GM18505 (cell line): ENCODE results near the gene CENPF.

Source experiments
- ATAC-seq: cut with Tn5 transposase; IDR thresholded peaks from one replicate; pipeline ENCODE4 v1.9.1; 2021; ENCODE audit not compliant: unreplicated experiment
- POLR2A ChIP-seq: IDR thresholded peaks from 4 replicates; pipeline ENCODE4 v1.6.1; 2011; ENCODE audit warnings: borderline replicate concordance; ENCODE audit not compliant: insufficient read depth, insufficient read length; ENCODE audit errors: extremely low read depth

The CENPF gene

GRCh38 chr1:214640431-214641213 lies 37.6 kb downstream of the CENPF start:
- no peak for TF ChIP-seq POLR2A
- no peak for ATAC-seq

GRCh38 chr1:214641214-214641895 lies 38.4 kb downstream of the CENPF start:
- no peak for TF ChIP-seq POLR2A

GRCh38 chr1:214643030-214643429 lies 40.0 kb downstream of the CENPF start:
- ATAC-seq = no peak
- TF ChIP-seq POLR2A = no peak

More at GRCh38 chr1:214641214-214641895, 38.4 kb downstream of the CENPF start:
- ATAC-seq = no peak

DNA sequence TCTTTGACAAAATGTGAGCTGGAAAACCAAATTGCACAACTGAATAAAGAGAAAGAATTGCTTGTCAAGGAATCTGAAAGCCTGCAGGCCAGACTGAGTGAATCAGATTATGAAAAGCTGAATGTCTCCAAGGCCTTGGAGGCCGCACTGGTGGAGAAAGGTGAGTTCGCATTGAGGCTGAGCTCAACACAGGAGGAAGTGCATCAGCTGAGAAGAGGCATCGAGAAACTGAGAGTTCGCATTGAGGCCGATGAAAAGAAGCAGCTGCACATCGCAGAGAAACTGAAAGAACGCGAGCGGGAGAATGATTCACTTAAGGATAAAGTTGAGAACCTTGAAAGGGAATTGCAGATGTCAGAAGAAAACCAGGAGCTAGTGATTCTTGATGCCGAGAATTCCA lies 42.7 kb downstream of the CENPF start:
- ATAC-seq = no peak
- TF ChIP-seq POLR2A = no peak

DNA sequence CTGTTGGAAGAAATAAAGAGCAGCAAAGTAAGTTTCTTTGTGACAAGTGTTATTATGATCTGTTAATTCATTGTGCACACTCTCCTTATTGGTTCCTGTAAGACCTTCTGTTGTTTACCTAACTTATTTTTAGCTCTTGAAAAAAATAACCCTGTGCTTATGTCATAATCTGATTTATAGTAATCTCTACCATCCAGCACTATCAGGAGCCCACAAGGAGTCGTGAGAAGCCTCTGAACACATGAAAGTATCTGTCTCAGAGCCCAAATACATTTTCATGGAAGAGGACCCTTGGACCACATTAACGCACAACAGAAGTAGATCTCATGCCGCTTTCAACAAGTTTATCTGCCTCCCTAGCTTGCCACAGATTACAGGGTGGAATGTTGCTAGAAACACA lies 45.8 kb downstream of the CENPF start:
- no peak for TF ChIP-seq POLR2A
- no peak for ATAC-seq

DNA sequence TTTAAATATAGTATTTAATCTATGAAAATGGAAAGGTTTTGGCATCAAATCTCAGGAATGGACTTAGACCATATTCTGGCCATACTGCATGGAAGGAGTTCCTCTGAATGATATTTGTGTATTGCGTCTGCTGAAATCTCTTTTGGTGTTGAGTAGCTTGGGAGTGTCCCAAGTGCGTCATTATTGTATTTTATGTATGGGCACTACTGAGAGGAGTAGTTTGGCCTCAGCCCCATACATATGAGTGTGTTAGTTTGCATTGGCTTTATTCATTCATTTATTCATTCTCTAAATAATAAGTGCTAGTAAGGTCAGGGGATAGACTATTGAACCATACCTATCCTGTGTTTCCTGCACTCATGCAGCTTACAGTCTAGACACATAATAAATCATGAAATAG lies 46.6 kb downstream of the CENPF start:
- no peak for ATAC-seq
- no peak for TF ChIP-seq POLR2A

GRCh38 chr1:214650664-214651063 lies 47.7 kb downstream of the CENPF start:
- no peak for TF ChIP-seq POLR2A

DNA sequence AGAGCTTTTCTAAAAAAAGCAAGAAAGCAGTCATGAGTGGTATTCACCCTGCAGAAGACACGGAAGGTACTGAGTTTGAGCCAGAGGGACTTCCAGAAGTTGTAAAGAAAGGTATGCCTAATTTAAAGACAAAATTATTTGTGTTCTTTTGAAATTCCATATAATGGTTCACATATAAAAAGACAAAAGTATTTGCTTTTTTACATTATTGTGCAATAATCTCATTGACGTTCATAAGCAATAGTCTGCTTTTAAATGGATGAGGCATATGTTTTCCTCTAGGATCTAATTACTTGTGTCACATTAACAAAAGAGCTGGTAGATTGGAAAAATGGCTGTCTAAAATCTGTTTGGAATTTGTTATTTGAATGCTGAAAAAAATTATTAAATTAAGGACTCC lies 54.3 kb downstream of the CENPF start:
- TF ChIP-seq POLR2A = no peak
- ATAC-seq = no peak

More at GRCh38 chr1:214650664-214651063, 47.7 kb downstream of the CENPF start:
- ATAC-seq = no peak

DNA sequence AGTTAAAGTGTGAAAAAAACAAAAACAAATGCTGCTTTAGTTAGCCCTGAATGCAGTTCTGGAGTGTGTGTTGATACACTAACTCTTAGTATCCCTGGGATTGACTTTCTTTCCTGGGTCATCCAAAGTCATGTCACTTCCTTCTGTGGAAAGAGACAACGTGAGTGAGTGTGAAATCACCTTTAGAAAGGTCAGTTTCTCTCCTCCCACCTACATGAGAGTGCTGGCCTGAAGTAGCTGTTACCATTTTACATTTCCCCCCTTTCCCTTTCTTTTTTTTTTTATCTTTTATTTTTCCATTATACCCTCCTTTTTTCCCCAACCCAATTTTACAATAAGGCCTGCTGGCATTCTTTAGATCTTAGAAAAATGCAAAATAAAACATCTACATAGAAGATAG lies 55.2 kb downstream of the CENPF start:
- TF ChIP-seq POLR2A = no peak
- ATAC-seq = no peak

DNA sequence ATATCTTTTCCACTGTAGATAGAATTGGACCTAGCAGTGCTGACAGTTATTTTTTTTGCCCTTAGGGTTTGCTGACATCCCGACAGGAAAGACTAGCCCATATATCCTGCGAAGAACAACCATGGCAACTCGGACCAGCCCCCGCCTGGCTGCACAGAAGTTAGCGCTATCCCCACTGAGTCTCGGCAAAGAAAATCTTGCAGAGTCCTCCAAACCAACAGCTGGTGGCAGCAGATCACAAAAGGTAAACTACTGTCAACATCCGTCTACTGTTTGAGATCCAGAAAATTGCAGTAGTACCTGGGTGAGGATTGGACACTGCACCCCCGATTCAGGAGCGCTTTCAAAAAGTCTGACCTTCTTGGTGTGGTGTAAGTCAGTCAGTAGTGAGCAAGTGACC lies 55.8 kb downstream of the CENPF start:
- TF ChIP-seq POLR2A = no peak
- ATAC-seq = no peak

DNA sequence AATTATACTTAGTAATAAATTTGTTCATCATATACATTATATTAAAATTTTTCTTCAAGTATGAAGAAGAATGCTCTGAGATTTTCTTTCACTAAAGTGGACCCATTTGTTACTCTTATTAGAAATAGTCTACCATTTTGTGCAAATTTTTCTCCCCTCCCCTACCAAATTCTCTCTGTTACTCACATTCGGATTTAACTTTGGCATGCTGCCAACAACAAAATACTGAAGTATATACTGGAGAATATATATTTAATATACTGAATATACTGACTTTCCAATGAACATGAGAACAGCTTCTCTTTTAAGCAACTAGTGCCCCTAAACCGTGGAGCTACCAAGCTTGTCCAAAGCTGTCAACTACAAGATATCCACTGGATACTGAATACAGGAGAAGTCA lies 57.2 kb downstream of the CENPF start:
- no peak for TF ChIP-seq POLR2A
- ATAC-seq = no peak

DNA sequence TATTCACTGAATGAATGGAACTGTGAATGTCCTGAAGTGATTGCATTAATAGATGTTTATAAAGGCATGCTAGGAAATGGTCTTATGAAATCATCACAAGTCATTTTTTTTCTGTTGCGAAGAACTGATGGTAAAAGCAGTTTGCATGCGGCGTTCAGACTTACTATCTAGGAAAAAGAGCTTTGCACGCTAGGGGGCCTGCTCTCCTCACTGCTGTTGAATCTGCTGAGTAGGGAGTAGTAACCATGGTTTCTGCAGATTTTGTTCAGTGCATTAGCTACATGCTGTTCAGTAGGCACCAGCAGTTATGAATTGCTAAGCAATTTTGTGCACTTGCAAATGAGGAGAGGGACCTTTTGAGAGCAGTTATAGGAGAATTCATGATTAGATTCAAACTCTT lies 57.9 kb downstream of the CENPF start:
- no peak for TF ChIP-seq POLR2A
- no peak for ATAC-seq

GRCh38 chr1:214662223-214662785 lies 59.3 kb downstream of the CENPF start:
- no peak for TF ChIP-seq POLR2A
- ATAC-seq = no peak
